Heart left ventricle (tissue), 13 donors: ENCODE results near the gene TRAF3.

ENCODE experiments used
- CTCF ChIP-seq, 12 donors: fragments of 200-600 bp; sonication (generic) in 4 of 12; IDR thresholded peaks; one replicate each; pipeline versions ENCODE4 v1.5.0 to v1.8.0; 2018 to 2022; ENCODE audit warnings: antibody characterized with exemption in 12 of 12, mild to moderate bottlenecking in 5 of 12
- POLR2A ChIP-seq, 2 donors: fragments of 450-650 bp; IDR thresholded peaks; one replicate each; pipeline ENCODE4 v1.6.1; 2017; ENCODE audit warnings: antibody characterized with exemption in 2 of 2, mild to moderate bottlenecking in 2 of 2, moderate library complexity in 2 of 2
- donor health status: ischemic (EF 13 %, LVEDD 7.1; RV severe dilation, severe dysfunction).
- donor health status: DM: no; HTN: yes; CAD: no.
- donor health status: DM: no; HTN: no; CAD: no.
- donor health status: ischemic (EF 25% LVEDD 6.9; RV normal size, moderate dysfunction).
- donor health status: ischemic (EF 25% LVEDD 5.7; RV mildly dilated, moderate dysfunction).
- donor health status: ischemic (EF 35%, LVEDD 5.7; RV mildly dilated, moderate dysfunction).
- donor health status: nonischemic (EF 11% LVEDD 7.7; RV severe dilation, severe dysfunction).
- donor health status: DM: yes; HTN: yes; CAD: no.
- donor health status: PGD.
- donor health status: ischemic (EF 29% LVEDD 5.4; RV normal size, mild dysfunction).
- donor health status: nonischemic (EF 23%, LVEDD 6.1; RV moderate dilation, normal function).

- TF ChIP-seq CTCF (IDR thresholded peaks at IDR 0.05): no peak
- TF ChIP-seq POLR2A (IDR thresholded peaks at IDR 0.05): no peak
Measured at GRCh38 chr14:102831163-102831804, 54.0 kb downstream of the TRAF3 start.
